ENCODE measurements around the gene CDH13.

The CDH13 gene

DNA sequence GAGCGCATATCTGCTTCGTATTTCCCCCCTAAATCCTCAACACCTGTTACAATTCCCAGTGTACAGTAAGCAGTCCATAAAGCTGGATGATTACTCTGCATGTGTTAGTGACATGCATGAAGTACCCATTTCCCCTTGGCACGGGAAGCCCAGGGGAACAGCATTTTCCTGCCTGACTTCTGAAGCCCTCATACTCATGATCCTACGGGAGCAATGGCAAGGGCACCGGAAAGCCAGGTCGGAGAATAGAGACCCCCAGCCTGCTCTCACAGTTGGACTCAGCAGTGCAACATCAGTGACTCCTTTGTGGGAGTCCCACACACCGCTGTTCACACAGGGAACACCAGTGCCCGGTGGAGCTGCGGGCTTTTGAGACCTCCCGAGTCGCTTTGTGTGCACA is 336.9 kb downstream of the CDH13 start:
- DNase-seq: no peak

- DNase-seq: no peak
Measured at GRCh38 chr16:82965808-82966207, 339.0 kb downstream of the CDH13 start.

DNA sequence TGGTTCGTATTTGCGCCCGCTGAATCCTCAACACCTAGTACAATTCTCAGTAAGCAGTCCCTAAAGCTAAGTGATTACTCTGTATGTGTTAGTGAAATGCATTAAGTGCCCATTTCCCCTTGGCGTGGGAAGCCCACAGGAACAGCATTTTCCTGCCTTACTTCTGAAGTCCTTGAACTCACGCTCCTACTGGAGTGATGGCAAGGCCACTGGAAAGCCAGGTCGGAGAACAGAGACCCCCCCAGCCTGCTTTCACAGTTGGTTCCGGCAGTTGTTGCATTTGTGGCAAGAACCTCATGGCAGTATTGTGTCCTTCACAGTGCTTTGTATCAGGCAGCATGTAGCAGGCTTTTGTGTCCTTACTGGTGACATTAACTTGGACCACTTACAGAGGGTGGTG is 340.7 kb downstream of the CDH13 start:
- DNase-seq: no peak

DNA sequence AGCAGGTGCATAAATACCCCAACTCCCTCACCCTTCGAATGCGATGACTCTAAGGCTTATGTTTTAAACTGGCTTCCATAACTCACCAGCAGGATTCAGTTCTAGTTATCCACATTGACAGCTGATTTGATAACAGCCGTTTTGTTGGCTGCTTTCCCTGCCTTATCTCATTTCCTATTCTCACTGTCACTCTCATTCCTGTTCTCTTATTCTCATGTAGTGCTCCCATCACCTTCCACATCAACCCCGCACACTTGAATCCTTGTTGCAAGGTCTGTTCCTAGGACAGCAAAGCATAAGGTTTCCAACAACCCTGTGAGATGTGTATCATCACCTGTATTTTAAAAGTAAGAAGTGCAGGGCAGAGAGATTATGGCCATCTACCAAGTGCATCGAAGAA is 344.4 kb downstream of the CDH13 start:
- DNase-seq: no peak

GRCh38 chr16:82972331-82972919 is 345.7 kb downstream of the CDH13 start:
- DNase-seq: no peak

GRCh38 chr16:82979406-82980111 is 352.8 kb downstream of the CDH13 start:
- DNase-seq: no peak

DNA sequence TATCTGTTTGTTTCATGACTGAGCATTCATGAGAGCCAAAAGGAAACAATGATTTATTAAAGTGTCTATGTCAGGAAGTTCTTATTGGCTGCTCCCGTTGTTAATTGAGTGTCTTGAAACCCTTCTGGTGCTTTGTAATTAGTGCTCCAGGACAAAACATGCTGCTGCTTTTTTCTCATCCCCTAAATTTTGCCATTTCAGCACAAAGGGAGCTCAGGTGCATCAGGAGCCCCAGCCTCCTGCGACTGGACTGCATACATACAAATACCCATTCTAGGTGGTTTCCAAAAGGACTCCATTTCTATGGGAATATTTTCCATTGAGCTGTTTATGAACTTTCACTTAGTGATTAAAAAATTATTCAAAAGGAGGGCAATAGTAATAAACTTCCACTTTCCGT is 354.0 kb downstream of the CDH13 start:
- DNase-seq: no peak

DNA sequence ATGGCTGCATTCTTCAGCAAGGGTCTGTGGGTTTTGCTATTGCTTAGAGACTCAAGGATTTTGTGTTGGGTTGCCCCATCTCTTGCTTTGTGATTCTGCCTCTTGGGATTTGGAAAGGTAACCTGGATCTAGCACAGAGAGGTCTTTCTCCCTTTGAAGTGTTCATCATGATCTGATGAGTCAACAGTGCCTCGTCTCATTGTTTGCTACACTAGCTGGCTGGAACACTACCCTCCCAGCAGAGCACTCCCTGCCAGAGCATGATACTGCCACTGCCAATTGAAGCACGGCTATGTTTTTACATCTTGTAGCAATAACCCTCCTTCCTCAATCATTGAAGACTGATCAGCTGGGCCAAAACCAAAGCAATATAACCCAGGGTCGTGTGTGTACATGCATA is 361.0 kb downstream of the CDH13 start:
- DNase-seq: no peak

DNA sequence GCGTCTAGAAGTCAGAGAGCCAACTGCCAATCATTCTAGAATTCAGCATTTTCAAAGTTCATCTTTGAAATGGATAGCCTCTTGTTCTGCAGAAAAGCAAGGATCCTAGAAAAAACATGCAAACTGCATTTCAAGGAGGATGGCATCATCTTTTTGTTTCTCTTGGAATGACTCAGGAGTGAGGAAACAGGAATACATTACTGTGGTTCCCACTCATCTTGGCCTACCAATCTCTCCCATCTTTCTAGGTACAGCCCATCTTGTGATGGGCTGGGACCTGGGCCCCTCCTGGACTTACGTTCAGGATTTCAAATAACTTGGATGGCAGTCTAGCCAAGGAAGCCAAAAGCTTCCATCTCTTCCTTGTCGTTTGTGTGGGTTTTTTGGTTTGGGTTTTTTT is 363.4 kb downstream of the CDH13 start:
- no peak for DNase-seq

- DNase-seq: no peak
Measured at GRCh38 chr16:82991410-82991809, 364.6 kb downstream of the CDH13 start.

DNA sequence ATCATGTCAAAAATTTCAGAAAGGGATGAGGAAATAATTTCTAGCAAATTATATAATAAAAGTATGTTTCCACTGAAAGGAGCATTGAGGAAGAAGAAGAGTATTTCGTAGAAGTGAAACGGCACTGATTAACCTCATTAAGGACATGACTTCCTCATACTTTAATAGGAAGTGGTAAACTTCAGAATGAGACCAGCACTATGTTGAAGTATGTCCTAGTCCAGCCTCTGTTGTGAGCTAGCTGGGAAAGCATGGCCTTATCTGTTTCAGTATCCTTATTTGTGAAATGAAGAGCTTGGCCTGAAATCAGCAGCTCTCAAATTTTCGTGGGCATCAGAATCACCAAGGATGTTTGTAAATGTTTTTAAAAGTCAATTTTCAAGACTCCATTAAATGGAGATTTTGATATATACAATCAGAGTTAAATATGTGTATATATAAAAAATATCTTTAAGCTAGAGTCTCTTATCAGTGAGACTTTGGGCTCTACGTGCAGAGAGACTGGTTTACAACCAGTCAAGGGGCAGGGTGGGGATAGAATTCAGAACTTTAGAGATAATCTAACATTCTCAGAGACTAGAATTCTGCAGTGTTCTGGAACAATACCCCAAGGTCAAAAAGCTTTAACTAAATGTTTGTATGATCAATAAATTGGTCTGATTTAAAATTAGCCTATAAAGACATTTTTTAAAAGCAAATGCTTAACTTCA is 365.4 kb downstream of the CDH13 start:
- DNase-seq: no peak

DNA sequence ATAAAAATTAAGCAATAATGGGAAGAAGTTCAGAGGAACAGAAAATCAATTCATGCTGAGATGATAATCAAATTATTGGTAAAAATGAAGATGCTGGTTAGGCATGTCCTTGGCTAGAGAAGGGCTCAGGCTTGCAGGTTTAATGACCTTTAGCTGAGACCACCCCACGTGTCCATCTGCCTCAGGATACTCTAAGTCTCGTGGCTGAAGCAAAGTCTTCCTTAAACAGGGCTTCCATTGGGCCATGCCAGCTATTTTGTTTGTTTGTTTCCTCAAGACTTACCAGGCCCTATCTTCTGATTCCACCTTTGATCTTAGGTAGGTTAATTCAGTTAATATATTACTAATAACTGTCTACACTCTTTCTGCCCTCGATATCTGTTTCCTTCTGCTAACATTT is 366.0 kb downstream of the CDH13 start:
- no peak for DNase-seq

DNA sequence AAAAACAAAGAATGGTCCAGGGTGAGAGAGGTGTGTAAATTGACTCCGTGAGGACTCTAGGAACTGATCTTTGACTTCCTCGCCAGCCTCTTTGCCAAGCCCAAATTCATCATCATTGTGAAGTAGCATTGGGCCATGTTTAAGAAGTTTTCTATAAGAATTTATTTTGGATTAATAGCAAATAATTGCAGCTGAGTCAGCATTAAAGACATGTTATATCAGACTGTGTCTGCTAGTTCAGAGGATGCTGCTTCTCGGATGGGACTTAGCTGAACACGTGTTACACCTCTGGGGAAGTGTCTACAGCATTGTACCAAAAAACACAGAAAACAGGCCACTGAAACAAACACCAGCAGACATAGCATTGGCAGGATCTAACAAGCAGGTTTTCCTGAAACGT is 366.6 kb downstream of the CDH13 start:
- DNase-seq: no peak

GRCh38 chr16:82993926-82994325 is 367.2 kb downstream of the CDH13 start:
- DNase-seq: no peak

DNA sequence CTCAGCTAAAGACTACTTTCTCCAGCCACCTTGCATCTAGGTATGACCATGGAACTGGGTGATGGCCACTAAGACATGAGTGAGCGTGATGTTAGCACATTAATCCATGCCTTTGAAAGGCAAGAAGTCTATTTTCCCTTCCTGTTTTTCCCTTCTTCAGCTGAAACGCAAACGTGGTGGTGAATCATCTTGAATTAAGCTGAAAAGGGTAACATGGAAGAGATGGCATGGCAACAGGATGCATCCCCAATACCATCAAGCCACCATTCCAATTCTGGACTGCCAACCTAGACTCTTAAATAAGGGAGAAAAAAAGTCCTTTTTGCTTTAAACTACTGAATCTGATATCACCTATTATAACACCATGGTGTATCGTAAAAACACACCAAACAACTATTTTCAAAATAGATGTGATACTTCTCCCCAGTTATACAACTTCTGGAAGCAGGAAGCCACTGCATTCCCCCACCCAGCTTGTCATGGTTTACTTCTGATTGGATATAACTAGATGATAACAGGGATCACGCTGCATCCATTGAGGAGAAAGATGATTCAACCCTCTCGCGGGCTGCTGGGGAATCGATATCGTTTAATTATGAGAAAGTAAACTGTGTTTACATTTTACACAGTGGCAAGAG is 368.6 kb downstream of the CDH13 start:
- no peak for DNase-seq

- DNase-seq: no peak
Measured at GRCh38 chr16:82995924-82996441, 369.2 kb downstream of the CDH13 start.

DNA sequence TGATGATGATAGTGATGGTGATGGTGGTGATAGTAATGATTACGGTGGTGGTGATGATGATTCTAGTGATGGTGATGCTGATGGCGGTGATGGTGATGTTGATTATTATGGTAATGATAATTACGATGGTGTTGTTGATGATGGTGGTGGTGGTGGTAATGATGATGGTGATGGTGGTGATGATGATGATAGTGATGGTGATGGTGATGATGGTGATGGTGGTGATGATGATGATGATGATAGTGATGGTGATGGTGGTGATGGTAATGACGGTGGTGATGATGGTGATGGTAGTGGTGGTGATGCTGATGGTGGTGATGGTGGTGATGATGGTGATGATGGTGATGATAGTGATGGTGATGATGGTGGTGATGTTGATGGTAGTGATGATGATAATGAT is 370.0 kb downstream of the CDH13 start:
- no peak for DNase-seq

DNA sequence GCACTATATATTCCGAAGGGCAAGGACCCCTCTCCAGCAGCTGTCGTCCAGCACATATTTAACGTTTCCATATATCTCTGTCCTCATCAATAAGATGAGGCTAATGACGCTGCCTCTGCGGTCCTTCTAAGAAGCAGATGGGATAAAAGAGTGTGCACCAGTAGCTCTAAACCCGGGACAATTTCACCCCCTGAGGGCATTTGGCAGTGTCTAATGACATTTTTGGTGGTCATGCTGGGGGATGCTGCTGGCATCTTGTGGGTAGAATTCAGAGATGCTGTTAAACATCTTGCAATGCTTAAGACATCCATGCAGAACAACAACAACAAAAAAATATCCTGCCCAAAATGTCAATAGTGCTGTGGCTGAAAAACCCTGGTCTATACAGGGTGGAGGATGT is 372.9 kb downstream of the CDH13 start:
- DNase-seq: no peak

- no peak for DNase-seq
Measured at GRCh38 chr16:83002351-83003334, 375.9 kb downstream of the CDH13 start.

DNA sequence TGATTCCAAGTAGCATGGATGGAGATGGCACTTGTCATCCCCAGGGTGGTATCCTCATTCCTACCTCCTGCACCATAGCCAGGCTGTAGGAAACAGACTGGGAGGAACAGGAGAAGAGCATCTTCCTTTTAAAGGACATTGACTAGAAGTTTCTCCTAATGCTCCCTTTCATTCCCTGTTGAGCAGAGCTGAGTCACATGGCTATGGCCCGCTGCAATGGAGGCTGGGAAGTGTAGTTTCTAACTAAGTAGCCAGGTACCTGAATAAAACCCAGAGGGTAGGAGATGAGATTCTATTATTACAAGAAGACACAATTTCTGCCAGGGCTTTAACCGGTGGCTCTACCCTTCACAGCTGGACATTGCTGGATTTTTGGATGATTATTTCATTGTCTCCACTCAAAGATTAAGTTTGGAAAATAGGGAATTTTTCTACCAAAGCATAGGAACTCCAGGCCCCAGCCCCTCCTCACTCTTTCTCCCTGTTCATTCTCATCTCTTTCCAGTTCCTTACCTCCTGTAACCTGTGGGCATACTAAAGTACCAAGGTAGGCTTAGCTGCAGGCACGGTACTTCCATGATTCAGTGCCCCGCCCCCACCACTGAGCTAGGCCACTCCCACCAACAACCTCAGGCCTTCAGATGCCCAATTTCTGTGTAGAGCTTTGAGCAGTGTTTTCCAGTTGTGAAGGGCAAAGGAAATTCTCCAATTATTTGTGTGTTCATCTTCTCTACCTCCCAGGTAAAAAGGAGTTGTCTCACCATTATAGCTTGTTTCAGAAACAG is 378.3 kb downstream of the CDH13 start:
- no peak for DNase-seq

DNA sequence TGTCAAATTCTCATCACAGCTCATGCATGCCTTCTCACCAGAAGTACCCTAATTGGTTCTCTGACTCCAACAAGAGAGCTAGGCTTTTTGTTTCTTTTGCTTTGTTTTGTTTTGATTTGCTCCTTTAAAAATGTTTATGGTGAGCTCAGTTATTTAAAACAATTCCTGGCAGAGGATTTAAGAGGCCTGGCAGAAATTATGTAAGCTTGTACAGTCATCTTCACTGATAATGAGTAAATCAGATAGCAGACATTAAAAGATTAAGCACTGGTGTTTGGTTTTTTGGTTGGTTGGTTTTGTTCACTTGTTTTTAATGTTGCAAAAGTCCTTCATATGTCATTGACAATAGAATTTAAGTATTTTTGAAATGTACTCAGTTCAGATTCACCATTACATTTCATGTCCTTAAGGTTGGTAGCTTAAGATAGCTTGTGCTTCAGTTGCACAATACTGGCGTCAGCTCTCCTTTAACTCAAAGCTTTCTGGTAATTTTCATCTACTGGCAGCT is 378.9 kb downstream of the CDH13 start:
- no peak for DNase-seq

Measured in stimulated activated CD4-positive, alpha-beta T cell treated with anti-CD3 and anti-CD28 coated beads, Interleukin-2, amount 100 ng/mL, for 24 hours (primary cell).